ENCODE data around the gene HTR3E.
"Not testable (repeated sequence)": the region's sequence is repeated elsewhere in the genome, so short reads cannot be mapped to it uniquely, and the experiment has no call there.

HTR3E gene

DNA sequence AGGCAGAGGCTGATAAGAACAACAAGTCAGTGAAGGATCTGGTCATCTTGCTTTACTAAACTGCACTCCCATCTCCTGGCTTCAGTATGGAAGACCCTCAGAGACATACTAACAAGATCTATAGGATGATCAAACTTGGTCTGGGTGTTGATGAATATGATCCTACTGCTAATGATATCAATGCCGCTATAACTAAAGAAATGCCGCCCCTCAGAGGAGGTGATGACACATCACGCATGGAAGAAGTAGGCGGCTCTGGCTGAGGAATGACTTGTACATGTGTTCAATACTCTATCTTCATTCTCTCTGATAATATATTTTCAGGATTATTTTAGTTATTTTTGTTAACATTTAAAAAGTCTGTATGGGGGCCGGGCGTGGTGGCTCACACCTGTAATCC lies 20.8 kb downstream of the HTR3E start:
- DNase-seq: no peak

DNA sequence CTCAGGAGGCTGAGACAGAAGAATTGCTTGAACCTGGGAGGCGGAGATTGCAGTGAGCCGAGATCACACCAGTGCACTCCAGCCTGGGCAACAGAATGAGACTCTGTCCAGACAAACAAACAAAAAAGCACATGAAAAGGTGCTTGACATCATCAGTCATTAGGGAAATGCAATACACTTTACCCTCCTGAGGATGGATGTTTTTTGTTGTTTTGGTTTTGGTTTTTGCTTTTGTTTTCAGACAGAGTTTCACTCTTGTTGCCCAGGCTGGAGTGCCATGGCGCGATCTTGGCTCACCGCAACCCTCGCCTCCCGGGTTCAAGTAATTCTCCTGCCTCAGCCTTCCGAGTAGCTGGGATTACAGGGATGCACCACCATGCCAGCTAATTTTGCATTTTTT lies 24.2 kb downstream of the HTR3E start:
- DNase-seq: not testable (repeated sequence)

DNA sequence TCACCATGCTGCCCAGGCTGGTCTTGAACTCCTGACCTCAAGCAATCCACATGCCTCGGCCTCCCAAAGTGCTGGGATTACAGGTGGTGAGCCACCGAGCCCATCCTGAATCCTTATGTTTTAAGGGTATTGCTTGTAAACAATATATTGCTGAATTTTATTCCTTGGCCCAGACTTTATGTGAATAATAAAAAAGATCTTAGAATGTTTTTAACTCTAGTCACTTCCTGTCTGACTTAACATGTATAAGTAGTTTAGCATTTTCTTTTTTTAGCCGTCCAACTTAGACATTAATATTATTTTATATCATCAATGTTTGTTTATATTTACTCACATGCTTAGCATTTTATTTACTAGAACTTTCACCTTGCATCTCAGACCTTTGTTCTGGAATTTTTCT lies 29.1 kb downstream of the HTR3E start:
- DNase-seq: no peak

GRCh38 chr3:184129012-184129411 lies 32.1 kb downstream of the HTR3E start:
- DNase-seq: no peak

- no peak for DNase-seq
These were observed 36.1 kb downstream of the HTR3E start for GRCh38 chr3:184132945-184133344.

DNA sequence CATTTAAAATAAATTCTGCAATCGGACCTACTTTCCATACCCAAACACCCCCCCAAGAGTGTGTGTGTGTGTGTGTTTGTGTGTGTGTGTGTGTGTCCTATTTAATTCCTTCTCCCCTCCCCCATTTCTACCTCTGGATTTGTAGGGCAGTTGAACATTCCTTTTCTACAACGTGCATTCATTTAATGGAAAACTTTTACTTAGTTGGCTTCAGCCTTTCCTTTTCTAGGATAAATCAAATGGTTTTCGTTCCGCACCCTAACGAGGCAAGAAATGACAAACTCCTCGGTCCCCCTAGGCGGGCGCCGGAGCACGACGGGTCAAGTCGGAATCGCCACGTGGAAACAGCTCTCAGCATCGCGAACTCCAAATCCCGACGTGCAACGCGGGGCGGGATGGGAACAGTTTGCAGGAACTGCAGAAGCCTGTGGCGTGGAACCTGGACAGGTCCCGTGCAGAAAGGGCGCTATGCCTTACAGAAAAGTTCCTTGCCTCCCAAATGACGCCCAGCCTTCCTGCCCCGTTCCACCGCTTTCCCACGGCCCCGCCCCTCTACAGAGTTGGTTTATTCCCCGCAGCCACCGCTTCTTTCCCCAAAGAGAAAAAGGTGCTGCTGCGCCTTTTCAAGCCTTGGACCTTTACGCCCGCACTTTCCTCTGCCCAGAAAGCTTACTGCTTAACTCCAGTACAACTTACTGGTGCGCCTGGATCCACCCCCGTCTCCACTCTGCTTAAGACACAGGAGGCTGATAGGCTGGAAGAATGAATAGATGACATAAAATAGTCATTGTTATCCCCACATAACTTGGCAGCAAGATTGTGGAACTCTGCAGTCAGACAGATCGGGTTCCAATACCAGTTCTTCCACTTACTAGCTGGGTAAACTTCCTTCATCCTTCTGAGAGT lies 37.2 kb downstream of the HTR3E start:
- DNase-seq: peak; percentile 89

- DNase-seq: no peak
These were observed 37.9 kb downstream of the HTR3E start for GRCh38 chr3:184134746-184135148.

DNA sequence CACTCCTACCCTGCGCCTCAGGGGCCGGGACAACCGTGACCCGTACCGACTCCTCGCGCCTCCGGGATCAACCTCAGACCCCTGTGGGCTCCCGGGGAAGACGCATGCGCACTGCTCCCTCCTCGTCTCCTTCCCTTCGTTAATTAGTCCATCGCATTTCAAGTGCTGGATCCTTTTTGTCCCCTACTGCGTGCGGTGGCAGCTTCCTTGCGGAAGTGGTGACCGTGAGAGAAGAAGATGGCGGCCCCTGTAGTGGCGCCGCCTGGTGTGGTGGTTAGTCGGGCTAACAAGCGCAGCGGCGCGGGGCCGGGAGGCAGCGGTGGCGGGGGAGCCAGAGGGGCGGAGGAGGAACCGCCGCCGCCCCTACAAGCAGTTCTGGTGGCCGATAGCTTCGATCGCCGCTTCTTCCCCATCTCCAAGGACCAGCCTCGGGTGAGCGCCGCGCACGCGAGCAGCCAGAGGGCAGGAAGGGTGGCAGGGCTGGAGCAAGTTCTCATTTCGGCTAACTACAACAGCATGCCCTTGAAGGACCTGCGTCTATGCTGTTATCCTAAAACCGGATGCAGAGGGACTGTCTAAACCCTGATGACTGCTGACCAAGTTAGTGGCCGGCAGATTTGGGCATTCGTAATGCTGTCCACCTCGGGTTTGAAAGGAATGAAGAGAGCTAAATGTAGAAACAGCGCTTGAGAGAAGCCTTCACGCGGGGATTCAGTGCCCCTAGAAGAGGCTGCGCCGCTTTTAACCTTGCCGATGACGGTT lies 38.5 kb downstream of the HTR3E start, which contains the start of gene EIF2B5:
Gene EIF2B5 (plus strand): TSS at position 210 of the 762 bp plus-strand sequence. CDS start 28 bp downstream, at position 238.
- DNase-seq: peak; percentile 94

DNA sequence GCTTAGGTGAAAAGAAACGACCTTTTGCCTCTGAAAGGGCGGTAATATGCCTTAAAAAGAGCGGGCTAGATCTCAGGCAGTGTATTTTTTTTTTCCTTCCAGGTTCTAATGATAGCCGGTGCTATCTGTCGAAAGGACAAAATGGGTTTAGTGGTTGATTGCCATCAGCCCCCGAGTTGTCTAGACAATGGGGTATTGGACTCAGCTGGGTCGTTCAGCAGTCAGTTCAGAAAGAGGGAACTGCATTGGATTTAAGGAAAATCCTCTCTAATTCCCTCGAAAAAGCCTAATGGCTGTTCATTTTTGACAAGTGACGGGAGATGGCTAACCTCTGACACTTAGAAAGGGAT lies 39.0 kb downstream of the HTR3E start:
- DNase-seq: no peak

GRCh38 chr3:184140436-184140835 lies 43.6 kb downstream of the HTR3E start:
- no peak for DNase-seq

- DNase-seq: no peak
These were observed 45.3 kb downstream of the HTR3E start for GRCh38 chr3:184142199-184142598.

- DNase-seq: no peak
These were observed 46.5 kb downstream of the HTR3E start for GRCh38 chr3:184143327-184143726.

DNA sequence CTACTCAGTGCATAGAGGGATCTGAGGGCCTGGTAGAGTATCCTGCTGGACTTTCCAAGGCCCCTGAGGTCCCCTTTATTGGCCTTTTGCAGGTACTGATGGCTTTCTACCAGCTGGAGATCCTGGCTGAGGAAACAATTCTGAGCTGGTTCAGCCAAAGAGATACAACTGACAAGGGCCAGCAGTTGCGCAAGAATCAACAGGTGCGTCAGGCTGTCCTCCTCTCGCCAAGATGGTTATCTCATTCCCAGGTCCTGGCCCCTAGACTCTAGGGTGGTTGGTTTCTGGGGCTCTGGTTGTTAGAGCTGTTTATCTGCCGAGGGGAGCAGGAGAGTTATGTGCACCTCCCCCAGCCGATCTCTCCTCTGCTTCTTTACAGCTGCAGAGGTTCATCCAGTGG lies 47.6 kb downstream of the HTR3E start:
- no peak for DNase-seq

GRCh38 chr3:184145111-184145524 lies 48.3 kb downstream of the HTR3E start:
- DNase-seq: peak; percentile 62

DNA sequence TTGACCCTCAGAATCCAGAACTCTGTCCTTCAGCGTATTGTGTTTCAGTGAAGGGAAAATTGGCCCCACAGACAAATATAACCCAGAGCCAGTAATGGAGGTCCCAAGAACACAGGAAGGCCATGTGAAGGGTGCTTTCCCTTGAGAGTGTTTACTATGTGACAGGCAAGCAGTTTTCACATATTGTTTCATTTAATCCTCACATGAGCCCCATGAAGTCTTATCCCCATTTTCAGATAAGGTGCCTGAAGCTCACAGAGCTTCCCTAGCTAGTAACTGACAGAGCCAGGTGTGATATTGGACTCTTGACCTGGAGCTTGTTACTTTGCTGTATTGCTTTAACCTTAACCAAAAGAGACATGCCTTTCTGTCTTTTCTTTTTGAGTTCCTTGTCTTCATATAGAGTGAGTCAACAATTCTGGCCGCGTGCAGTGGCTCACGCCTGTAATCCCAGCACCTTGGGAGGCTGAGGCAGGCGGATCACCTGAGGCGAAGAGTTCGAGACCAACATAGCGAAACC lies 48.9 kb downstream of the HTR3E start:
- no peak for DNase-seq

GRCh38 chr3:184148076-184148475 lies 51.2 kb downstream of the HTR3E start:
- DNase-seq: no peak

- DNase-seq: no peak
These were observed 52.3 kb downstream of the HTR3E start for GRCh38 chr3:184149123-184149522.

- DNase-seq: not testable (repeated sequence)
These were observed 52.9 kb downstream of the HTR3E start for GRCh38 chr3:184149770-184150169.

- peak; percentile 71 for DNase-seq
These were observed 58.2 kb downstream of the HTR3E start, which contains the start of gene DVL3 for GRCh38 chr3:184154885-184155643. Gene DVL3, plus strand, starts transcription at chr3:184155377. Its CDS starts 259 bp downstream, at chr3:184155636.

DNA sequence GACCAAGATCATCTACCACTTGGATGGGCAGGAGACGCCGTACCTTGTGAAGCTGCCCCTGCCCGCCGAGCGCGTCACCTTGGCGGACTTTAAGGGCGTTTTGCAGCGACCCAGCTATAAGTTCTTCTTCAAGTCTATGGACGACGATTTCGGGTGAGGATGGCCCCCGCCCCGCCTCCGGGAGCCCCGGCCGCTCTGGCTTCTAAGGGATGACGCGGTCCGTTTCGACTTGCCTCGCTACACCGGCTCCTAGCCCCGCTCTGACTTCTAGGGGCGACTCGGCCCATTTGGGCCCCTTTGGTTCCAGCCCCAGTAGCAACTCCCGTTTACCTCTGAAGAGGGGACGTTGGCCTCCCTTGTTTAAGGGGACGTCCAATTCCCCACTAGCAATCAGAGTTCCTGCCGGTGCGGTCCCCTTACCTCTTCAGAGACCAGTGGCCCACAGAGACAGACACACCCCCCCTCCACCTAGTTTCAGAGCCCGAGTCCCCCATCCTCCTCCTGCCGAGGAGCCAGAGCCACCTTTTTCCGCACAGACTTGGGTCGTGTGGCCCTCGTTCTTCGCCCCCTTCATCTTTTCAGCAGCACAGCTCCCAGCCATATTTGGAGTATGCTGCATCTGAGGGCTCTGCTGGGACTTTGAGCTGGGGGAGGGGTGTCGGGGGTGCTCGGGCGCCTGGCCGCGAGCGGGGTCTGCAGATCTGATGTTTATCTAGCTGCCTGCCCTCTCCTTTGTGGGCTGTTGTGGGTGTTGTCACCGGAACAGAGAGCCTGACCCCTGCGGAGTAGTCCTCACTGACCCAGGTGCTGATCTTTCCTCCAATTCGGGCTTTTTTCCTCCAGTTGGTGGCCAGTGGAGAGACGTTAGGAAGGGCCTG lies 59.0 kb downstream of the HTR3E start:
- DNase-seq: no peak

- DNase-seq: peak; percentile 83
These were observed 59.7 kb downstream of the HTR3E start for GRCh38 chr3:184156522-184156955.
